Neural progenitor cell (in vitro differentiated cells): Measurements from ENCODE around the gene FRRS1L. TPM values are rescaled to one million over a fixed set of nuclear protein-coding genes. Genes with fewer than 3 reads are reported as not detected.

Source experiments
- DNase-seq: peaks from one replicate; pipeline ENCODE4 v3.0.0-alpha.2; 2016; ENCODE audit warnings: low spot score
- H2AFZ ChIP-seq: fragments of 200-600 bp; sonication (generic); replicated peaks from 2 replicates; pipeline ENCODE4 v1.6.1; 2016; ENCODE audit warnings: antibody characterized with exemption
- H3F3A ChIP-seq: fragments of 200-600 bp; sonication (generic); 2 replicates; pipeline ENCODE4 v1.6.1; 2016; ENCODE audit warnings: antibody characterized with exemption, low read depth
- H3K27ac ChIP-seq: fragments of 200-600 bp; sonication (generic); 2 replicates; pipeline ENCODE4 v1.5.1; 2016; ENCODE audit warnings: mild to moderate bottlenecking
- H3K27me3 ChIP-seq: fragments of 200-600 bp; sonication (generic); 2 replicates; pipeline ENCODE4 v1.6.1; 2016; ENCODE audit warnings: mild to moderate bottlenecking, moderate library complexity
- H3K36me3 ChIP-seq: fragments of 200-600 bp; sonication (generic); 2 replicates; pipeline ENCODE4 v1.5.1; 2016
- H3K4me1 ChIP-seq: fragments of 200-600 bp; sonication (generic); 2 replicates; pipeline ENCODE4 v1.6.1; 2016; ENCODE audit warnings: mixed run types
- H3K4me2 ChIP-seq: fragments of 200-600 bp; sonication (generic); 2 replicates; pipeline ENCODE4 v1.6.1; 2016
- H3K4me3 ChIP-seq: fragments of 200-600 bp; sonication (generic); 2 replicates; pipeline ENCODE4 v1.5.1; 2016
- H3K79me2 ChIP-seq: fragments of 200-600 bp; sonication (generic); 2 replicates; pipeline ENCODE4 v1.6.1; 2016; ENCODE audit warnings: low read depth
- H3K9ac ChIP-seq: fragments of 200-600 bp; sonication (generic); 2 replicates; pipeline ENCODE4 v1.6.1; 2016
- H3K9me3 ChIP-seq: fragments of 200-600 bp; sonication (generic); 2 replicates; pipeline ENCODE4 v1.5.1; 2016; ENCODE audit warnings: low read depth
- H4K20me1 ChIP-seq: fragments of 200-600 bp; sonication (generic); 2 replicates; pipeline ENCODE4 v1.6.1; 2016; ENCODE audit warnings: low read depth
- H3K27ac Mint-ChIP-seq: 3 replicates; pipeline ENCODE4 v1.8.0; 2021; ENCODE audit warnings: mixed read lengths
- H3K27me3 Mint-ChIP-seq: 2 replicates; pipeline ENCODE4 v1.8.0; 2022; ENCODE audit warnings: low read depth, mild to moderate bottlenecking, inconsistent platforms, moderate library complexity, mixed read lengths; ENCODE audit not compliant: insufficient read depth
- H3K36me3 Mint-ChIP-seq: 3 replicates; pipeline ENCODE4 v1.8.0; 2021; ENCODE audit warnings: mixed read lengths
- H3K4me1 Mint-ChIP-seq: 3 replicates; pipeline ENCODE4 v1.8.0; 2021; ENCODE audit warnings: mixed read lengths
- H3K4me3 Mint-ChIP-seq: 3 replicates; pipeline ENCODE4 v1.8.0; 2021; ENCODE audit warnings: mild to moderate bottlenecking, moderate library complexity, mixed read lengths
- H3K9me3 Mint-ChIP-seq: 3 replicates; pipeline ENCODE4 v1.8.0; 2020; ENCODE audit warnings: mixed read lengths
- CTCF ChIP-seq: fragments of 200-600 bp; sonication (generic); IDR thresholded peaks from 2 replicates; pipeline ENCODE4 v1.5.1; 2017; ENCODE audit warnings: antibody characterized with exemption, mild to moderate bottlenecking
- EZH2 ChIP-seq: fragments of 200-600 bp; sonication (generic); IDR thresholded peaks from 2 replicates; pipeline ENCODE4 v1.6.1; 2017; ENCODE audit warnings: antibody characterized with exemption, mild to moderate bottlenecking, moderate library complexity
- EZH2phosphoT487 ChIP-seq: fragments of 200-600 bp; sonication (generic); IDR thresholded peaks from 2 replicates; pipeline ENCODE4 v1.6.1; 2017; ENCODE audit warnings: antibody characterized with exemption
- total RNA-seq: library from RNA; depleted of rRNA; stranded (reverse); fragments of >200 nt; gene quantifications from 2 replicates; pipeline ENCODE4 v1.2.3, GENCODE V29; 2015; ENCODE audit warnings: low replicate concordance

FRRS1L gene
- total RNA-seq, 1 donor from 2014 or later = 13.3 TPM

- TF ChIP-seq CTCF (no peak), EZH2 (no peak), EZH2phosphoT487 (no peak)
- Histone ChIP-seq H3K79me2 (peaks cover 88% of the 10 kb centered on the region), H3K4me2 (no peak overlapping the region), H3K4me3 (no peak overlapping the region), H3K27ac (no peak overlapping the region), H3K9ac (no peak overlapping the region), H3K27me3 (no peaks in the 10 kb centered on the region), H2AFZ (no peak overlapping the region), H3K9me3 (no peaks in the 10 kb centered on the region), H4K20me1 (peaks cover 80% of the 10 kb centered on the region), H3F3A (peaks cover 5% of the 10 kb centered on the region), H3K4me1 (peaks cover 16% of the 10 kb centered on the region), H3K36me3 (no peaks in the 10 kb centered on the region)
- Mint-ChIP-seq H3K9me3 (no peaks in the 10 kb centered on the region), H3K27ac (no peak overlapping the region), H3K27me3 (no peaks in the 10 kb centered on the region), H3K36me3 (peaks cover 7% of the 10 kb centered on the region), H3K4me1 (peaks cover 38% of the 10 kb centered on the region), H3K4me3 (no peak overlapping the region)
- DNase-seq = no peak
Observed at GRCh38 chr9:109115931-109116526, 51.0 kb downstream of the FRRS1L start.

- H3K36me3 Mint-ChIP-seq = peaks cover 7% of the 10 kb centered on the region
- H3K9me3 Mint-ChIP-seq = no peaks in the 10 kb centered on the region
- peaks cover 93% of the 10 kb centered on the region for H4K20me1 ChIP-seq
- no peak overlapping the region for H2AFZ ChIP-seq
- H3K79me2 ChIP-seq = peaks cover 100% of the 10 kb centered on the region
- no peak for DNase-seq
- H3K4me2 ChIP-seq = no peak overlapping the region
- H3K4me3 ChIP-seq = no peak overlapping the region
- no peaks in the 10 kb centered on the region for H3K36me3 ChIP-seq
- H3K4me1 Mint-ChIP-seq = peaks cover 37% of the 10 kb centered on the region
- peak overlapping the region; percentile 49 for H3K27ac ChIP-seq
- TF ChIP-seq EZH2phosphoT487 (no peak), EZH2 (no peak), CTCF (no peak)
- no peaks in the 10 kb centered on the region for H3K27me3 Mint-ChIP-seq
- H3K4me3 Mint-ChIP-seq = no peak overlapping the region
- no peak overlapping the region for H3K9ac ChIP-seq
- H3K9me3 ChIP-seq = no peaks in the 10 kb centered on the region
- peak overlapping the region; percentile 14 for H3K27ac Mint-ChIP-seq
- peaks cover 9% of the 10 kb centered on the region for H3K4me1 ChIP-seq
- peaks cover 5% of the 10 kb centered on the region for H3F3A ChIP-seq
- no peaks in the 10 kb centered on the region for H3K27me3 ChIP-seq
Observed at GRCh38 chr9:109114670-109115069, 52.4 kb downstream of the FRRS1L start.

- no peaks in the 10 kb centered on the region for H3K9me3 Mint-ChIP-seq
- Histone ChIP-seq H3K9ac (no peak overlapping the region), H3K4me3 (no peak overlapping the region), H3K4me2 (no peak overlapping the region), H3F3A (peaks cover under 1% of the 10 kb centered on the region), H2AFZ (no peak overlapping the region), H3K27ac (peak overlapping the region; percentile 49), H3K27me3 (no peaks in the 10 kb centered on the region), H3K4me1 (peaks cover 15% of the 10 kb centered on the region), H3K36me3 (no peaks in the 10 kb centered on the region), H3K9me3 (no peaks in the 10 kb centered on the region), H4K20me1 (peaks cover 96% of the 10 kb centered on the region), H3K79me2 (peaks cover 100% of the 10 kb centered on the region)
- no peak for DNase-seq
- no peak overlapping the region for H3K27ac Mint-ChIP-seq
- no peak overlapping the region for H3K4me3 Mint-ChIP-seq
- TF ChIP-seq EZH2 (no peak), EZH2phosphoT487 (no peak), CTCF (no peak)
- H3K27me3 Mint-ChIP-seq = no peaks in the 10 kb centered on the region
- peaks cover 7% of the 10 kb centered on the region for H3K36me3 Mint-ChIP-seq
- peaks cover 42% of the 10 kb centered on the region for H3K4me1 Mint-ChIP-seq
Observed at GRCh38 chr9:109113892-109114609, 53.0 kb downstream of the FRRS1L start.
